Measurements from ENCODE around the gene BMPER. TPM values are rescaled to one million over a fixed set of nuclear protein-coding genes. Genes with fewer than 3 reads are reported as not detected.

The BMPER gene
- total RNA-seq, 2 experiments from 2014 or later = not detected

DNA sequence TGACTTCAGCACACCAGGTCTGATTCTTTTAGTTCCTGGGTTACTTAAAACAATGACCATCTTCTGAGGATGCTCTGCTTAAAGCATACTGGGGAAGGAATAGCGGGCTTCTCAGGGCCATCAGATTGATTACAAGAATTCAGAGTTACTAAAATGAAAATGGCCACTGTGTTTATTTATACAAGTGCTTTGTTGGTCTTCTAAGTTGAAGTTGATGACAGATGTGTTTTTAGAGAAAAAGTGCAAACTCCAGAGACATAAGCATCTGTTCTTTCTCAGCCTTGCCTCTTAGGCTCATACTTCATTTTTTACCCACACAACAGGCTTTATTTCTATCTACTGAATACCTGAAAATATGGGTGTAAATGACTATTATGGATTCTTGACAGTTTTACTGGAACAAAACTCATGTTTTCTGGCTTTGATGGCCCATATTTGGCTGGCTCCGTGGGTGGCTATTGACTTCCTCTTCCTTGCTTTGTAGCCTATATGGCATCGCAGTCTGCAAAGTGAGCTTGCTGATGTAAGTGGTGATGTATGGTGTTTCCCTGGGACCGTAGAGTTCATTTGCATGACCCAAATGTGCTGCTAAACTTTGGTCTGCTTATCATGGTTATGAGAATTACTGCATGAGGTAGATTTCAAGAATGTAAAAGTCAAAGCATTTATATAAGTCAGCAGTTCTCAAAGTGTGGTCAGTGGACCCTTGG is 121.3 kb downstream of the BMPER start:
- no peak overlapping the region for H3K27ac Mint-ChIP-seq
- TF ChIP-seq, protein P1, sequence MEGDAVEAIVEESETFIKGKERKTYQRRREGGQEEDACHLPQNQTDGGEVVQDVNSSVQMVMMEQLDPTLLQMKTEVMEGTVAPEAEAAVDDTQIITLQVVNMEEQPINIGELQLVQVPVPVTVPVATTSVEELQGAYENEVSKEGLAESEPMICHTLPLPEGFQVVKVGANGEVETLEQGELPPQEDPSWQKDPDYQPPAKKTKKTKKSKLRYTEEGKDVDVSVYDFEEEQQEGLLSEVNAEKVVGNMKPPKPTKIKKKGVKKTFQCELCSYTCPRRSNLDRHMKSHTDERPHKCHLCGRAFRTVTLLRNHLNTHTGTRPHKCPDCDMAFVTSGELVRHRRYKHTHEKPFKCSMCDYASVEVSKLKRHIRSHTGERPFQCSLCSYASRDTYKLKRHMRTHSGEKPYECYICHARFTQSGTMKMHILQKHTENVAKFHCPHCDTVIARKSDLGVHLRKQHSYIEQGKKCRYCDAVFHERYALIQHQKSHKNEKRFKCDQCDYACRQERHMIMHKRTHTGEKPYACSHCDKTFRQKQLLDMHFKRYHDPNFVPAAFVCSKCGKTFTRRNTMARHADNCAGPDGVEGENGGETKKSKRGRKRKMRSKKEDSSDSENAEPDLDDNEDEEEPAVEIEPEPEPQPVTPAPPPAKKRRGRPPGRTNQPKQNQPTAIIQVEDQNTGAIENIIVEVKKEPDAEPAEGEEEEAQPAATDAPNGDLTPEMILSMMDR (IDR thresholded peaks at IDR 0.05) = no peak
- no peak for ATAC-seq (ENCODE audit: poor library complexity)
- H3K27ac ChIP-seq (ENCODE audit: low read depth in 1 of 2, low read length in 2 of 2) = no peak overlapping the region
- no peak overlapping the region for H3K4me3 Mint-ChIP-seq
- DNase-seq = no peak
- H3K27me3 ChIP-seq (ENCODE audit: control insufficient read depth in 1 of 2, insufficient read depth in 2 of 2, low read length in 2 of 2) = no peaks in the 10 kb centered on the region
- POLR2A ChIA-PET = no interaction called here
- H3K9me3 ChIP-seq (ENCODE audit: control insufficient read depth in 1 of 2, insufficient read depth in 1 of 2, low read length in 2 of 2) = no peaks in the 10 kb centered on the region
- no peaks in the 10 kb centered on the region for H3K27me3 Mint-ChIP-seq
- CTCF ChIA-PET = no interaction called here
- H3K4me3 ChIP-seq (ENCODE audit: low read length) = no peak overlapping the region
- no peaks in the 10 kb centered on the region for H3K36me3 Mint-ChIP-seq (ENCODE audit: low read depth)
- H3K4me1 ChIP-seq (ENCODE audit: insufficient read depth, low read length) = no peaks in the 10 kb centered on the region
- intact Hi-C loops (cut with DNase I, micrococcal nuclease) = no loop called here
- no peaks in the 10 kb centered on the region for H3K4me1 Mint-ChIP-seq (ENCODE audit: low read depth)
- peaks cover 3% of the 10 kb centered on the region for H3K9me3 Mint-ChIP-seq
- H3K36me3 ChIP-seq (ENCODE audit: insufficient read depth, low read length) = no peaks in the 10 kb centered on the region

DNA sequence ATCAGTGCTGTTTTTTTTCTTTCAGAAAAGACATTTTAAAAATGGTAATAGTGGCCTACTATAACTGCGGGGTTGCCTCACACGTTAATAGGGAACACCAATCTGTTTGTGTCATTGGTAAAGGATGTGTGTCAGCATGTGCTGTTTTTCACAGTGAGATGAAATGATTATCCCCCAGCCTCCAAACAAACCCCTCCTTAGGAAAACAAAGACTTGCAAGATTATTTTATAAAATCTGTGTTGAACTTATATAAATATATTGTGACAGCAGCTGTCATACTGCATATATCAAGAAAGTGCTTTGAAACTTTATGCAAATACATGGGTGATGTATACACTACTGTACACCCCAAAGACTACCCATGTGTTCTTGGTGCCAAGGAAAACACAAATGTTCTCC is 125.8 kb downstream of the BMPER start:
- Histone ChIP-seq H3K27me3 (ENCODE audit: control insufficient read depth in 1 of 2, insufficient read depth in 2 of 2, low read length in 2 of 2) (no peaks in the 10 kb centered on the region), H3K36me3 (ENCODE audit: insufficient read depth, low read length) (no peaks in the 10 kb centered on the region), H3K9me3 (ENCODE audit: control insufficient read depth in 1 of 2, insufficient read depth in 1 of 2, low read length in 2 of 2) (no peaks in the 10 kb centered on the region), H3K4me1 (ENCODE audit: insufficient read depth, low read length) (no peaks in the 10 kb centered on the region), H3K27ac (ENCODE audit: low read depth in 1 of 2, low read length in 2 of 2) (no peak overlapping the region), H3K4me3 (ENCODE audit: low read length) (no peak overlapping the region)
- POLR2A ChIA-PET = no interaction called here
- Mint-ChIP-seq H3K36me3 (ENCODE audit: low read depth) (no peaks in the 10 kb centered on the region), H3K27me3 (peaks cover 5% of the 10 kb centered on the region), H3K4me1 (ENCODE audit: low read depth) (no peaks in the 10 kb centered on the region), H3K27ac (no peak overlapping the region), H3K4me3 (no peak overlapping the region), H3K9me3 (peaks cover 3% of the 10 kb centered on the region)
- CTCF ChIA-PET = no interaction called here
- intact Hi-C loops (cut with DNase I, micrococcal nuclease) = no loop called here
- DNase-seq (no peak), ATAC-seq (ENCODE audit: poor library complexity) (no peak)
- TF ChIP-seq, protein P1 (IDR thresholded peaks at IDR 0.05) = no peak

DNA sequence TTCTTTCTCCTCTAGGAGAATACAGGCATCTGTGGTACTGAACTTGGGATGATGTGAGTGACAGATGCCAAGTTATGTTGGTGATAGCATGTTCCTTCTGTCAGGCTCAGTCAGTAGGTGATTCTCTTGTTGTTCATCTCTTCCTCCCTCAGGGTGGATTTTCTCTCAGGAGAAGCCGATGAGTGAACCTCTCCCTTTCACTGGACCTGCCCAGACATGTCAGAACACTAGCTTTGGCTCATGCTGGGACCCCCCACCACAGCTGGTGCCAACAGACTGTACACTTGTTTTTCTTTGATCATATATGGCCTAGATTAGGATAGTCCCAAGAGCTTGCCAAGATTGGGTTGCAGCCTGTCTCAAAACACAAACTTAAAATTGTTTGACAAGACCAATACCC is 129.4 kb downstream of the BMPER start:
- intact Hi-C loops (cut with DNase I, micrococcal nuclease) = no loop called here
- ChIA-PET POLR2A (no interaction called here), CTCF (no interaction called here)
- Histone ChIP-seq H3K9me3 (ENCODE audit: control insufficient read depth in 1 of 2, insufficient read depth in 1 of 2, low read length in 2 of 2) (no peaks in the 10 kb centered on the region), H3K27me3 (ENCODE audit: control insufficient read depth in 1 of 2, insufficient read depth in 2 of 2, low read length in 2 of 2) (no peaks in the 10 kb centered on the region), H3K4me1 (ENCODE audit: insufficient read depth, low read length) (no peaks in the 10 kb centered on the region), H3K4me3 (ENCODE audit: low read length) (no peak overlapping the region), H3K36me3 (ENCODE audit: insufficient read depth, low read length) (no peaks in the 10 kb centered on the region), H3K27ac (ENCODE audit: low read depth in 1 of 2, low read length in 2 of 2) (no peak overlapping the region)
- ATAC-seq (ENCODE audit: poor library complexity) = no peak
- TF ChIP-seq, protein P1 (IDR thresholded peaks at IDR 0.05) = no peak
- no peak for DNase-seq
- no peaks in the 10 kb centered on the region for H3K36me3 Mint-ChIP-seq (ENCODE audit: low read depth)
- peaks cover 5% of the 10 kb centered on the region for H3K27me3 Mint-ChIP-seq
- no peaks in the 10 kb centered on the region for H3K4me1 Mint-ChIP-seq (ENCODE audit: low read depth)
- H3K9me3 Mint-ChIP-seq = peaks cover 3% of the 10 kb centered on the region
- no peak overlapping the region for H3K27ac Mint-ChIP-seq
- no peak overlapping the region for H3K4me3 Mint-ChIP-seq
